H1 (cell line): ENCODE results near the gene SURF2. TPM values are rescaled to one million over a fixed set of nuclear protein-coding genes. Genes with fewer than 3 reads are reported as not detected.

Experiments used
- BRCA1 ChIP-seq: IDR thresholded peaks from 2 replicates; pipeline ENCODE4 v1.6.1; 2012; ENCODE audit warnings: low read depth, low read length, improper control_type of control experiment
- CEBPB ChIP-seq: IDR thresholded peaks from 2 replicates; pipeline ENCODE4 v1.6.1; 2012; ENCODE audit warnings: low read depth, low read length
- CREB1 ChIP-seq: IDR thresholded peaks from 2 replicates; pipeline ENCODE4 v1.6.1; 2012; ENCODE audit warnings: inconsistent platforms
- CTBP2 ChIP-seq: IDR thresholded peaks from 2 replicates; pipeline ENCODE4 v1.7.0; 2011; ENCODE audit warnings: borderline replicate concordance, mild to moderate bottlenecking, moderate library complexity, mixed read lengths, low read length; ENCODE audit not compliant: insufficient read depth, insufficient read length
- EGR1 ChIP-seq: IDR thresholded peaks from 2 replicates; pipeline ENCODE4 v1.6.1; 2011; ENCODE audit warnings: low read depth, low read length, borderline replicate concordance
- JUND ChIP-seq: IDR thresholded peaks from 2 replicates; pipeline ENCODE4 v1.6.1; 2011; ENCODE audit warnings: mild to moderate bottlenecking, improper control_type of control experiment, low read length
- KDM4A ChIP-seq: IDR thresholded peaks from one replicate; pipeline ENCODE4 v1.7.1; 2012; ENCODE audit warnings: low read depth, mild to moderate bottlenecking, moderate library complexity, low read length, inconsistent platforms; ENCODE audit not compliant: severe bottlenecking
- MAFK ChIP-seq: IDR thresholded peaks from 2 replicates; pipeline ENCODE4 v1.6.1; 2012; ENCODE audit warnings: low read depth, mild to moderate bottlenecking, improper control_type of control experiment, low read length
- PHF8 ChIP-seq: fragments of 200-600 bp; sonication (generic); conservative IDR thresholded peaks from 2 replicates; pipeline ENCODE4 v1.7.1; 2012; ENCODE audit warnings: low read depth, mild to moderate bottlenecking, inconsistent platforms, low read length, moderate library complexity
- POLR2AphosphoS5 ChIP-seq: IDR thresholded peaks from 2 replicates; pipeline ENCODE4 v1.6.1; 2011; ENCODE audit warnings: low read depth, low read length
- POU5F1 ChIP-seq: IDR thresholded peaks from 2 replicates; pipeline ENCODE4 v1.6.1; 2011; ENCODE audit warnings: low read depth, mild to moderate bottlenecking, low read length, moderate library complexity
- RBBP5 ChIP-seq: IDR thresholded peaks from 2 replicates; pipeline ENCODE4 v1.7.1; 2012; ENCODE audit warnings: low read depth, mild to moderate bottlenecking, inconsistent platforms, low read length, moderate library complexity, borderline replicate concordance
- SIN3A ChIP-seq, 2 experiments: IDR thresholded peaks in 1 of 2; conservative IDR thresholded peaks in 1 of 2; 2 replicates each; pipeline ENCODE4 v1.6.1; 2011 to 2012; ENCODE audit warnings: low read length in 2 of 2, improper control_type of control experiment in 1 of 2, low read depth in 1 of 2, mild to moderate bottlenecking in 1 of 2
- SIX5 ChIP-seq: IDR thresholded peaks from 2 replicates; pipeline ENCODE4 v1.6.1; 2011; ENCODE audit warnings: mild to moderate bottlenecking, low read depth, low read length
- SP1 ChIP-seq: IDR thresholded peaks from 2 replicates; pipeline ENCODE4 v1.6.1; 2011; ENCODE audit warnings: low read depth, low read length
- SP2 ChIP-seq: IDR thresholded peaks from 2 replicates; pipeline ENCODE4 v1.6.1; 2012; ENCODE audit warnings: mild to moderate bottlenecking, low read length, inconsistent platforms
- TCF12 ChIP-seq: IDR thresholded peaks from 2 replicates; pipeline ENCODE4 v1.6.1; 2011; ENCODE audit warnings: low read depth, mild to moderate bottlenecking, low read length
- polyA plus RNA-seq, 7 experiments: library from polyadenylated mRNA; depleted of rRNA in 3 of 7; stranded (reverse) in 5 of 7; unstranded in 2 of 7; fragments of >200 nt in 5 of 7; fragments of 200-250 nt in 2 of 7; gene quantifications; 1 replicate in 5 of 7; 2 replicates in 1 of 7; 4 replicates in 1 of 7; pipeline versions ENCODE4 v1.2.1 to v1.2.3, GENCODE V29; 2011 to 2013; ENCODE audit warnings: missing spikeins in 2 of 7, mixed read lengths in 2 of 7
- total RNA-seq: library from RNA; stranded (reverse); fragmentation: NEBNext Ultra II Directional; extraction: Animal tissue kit (Norgen Biotek cat#: 25700); gene quantifications from 2 replicates; pipeline ENCODE4 v1.2.1, GENCODE V29; 2021
- TF ChIP-seq, protein P1 (sequence below): IDR thresholded peaks from 2 replicates; pipeline ENCODE4 v1.6.1; 2011; ENCODE audit warnings: low read depth, mild to moderate bottlenecking, low read length; ENCODE audit not compliant: insufficient read depth
- TF ChIP-seq, protein P2 (sequence below): IDR thresholded peaks from 2 replicates; pipeline ENCODE4 v1.6.1; 2012; ENCODE audit warnings: inconsistent platforms
- TF ChIP-seq, protein P3 (sequence below): IDR thresholded peaks from 2 replicates; pipeline ENCODE4 v1.6.1; 2012; ENCODE audit warnings: inconsistent platforms
- TF ChIP-seq, protein P4 (sequence below), 3 experiments: IDR thresholded peaks; 1 replicate in 2 of 3; 2 replicates in 1 of 3; pipeline versions ENCODE4 v1.5.1 to v1.6.1; 2011; ENCODE audit warnings: low read length in 3 of 3, mild to moderate bottlenecking in 3 of 3, inconsistent platforms in 2 of 3, low read depth in 1 of 3, moderate library complexity in 1 of 3; ENCODE audit not compliant: insufficient read depth in 1 of 3; ENCODE audit errors: control extremely low read depth in 1 of 3

The SURF2 gene
- total and polyA plus RNA-seq, 2 of the 8 experiments (the other 6 are each of a cell fraction or from before 2014, with no cell fraction given), result 36.6 to 37.7 TPM

DNA sequence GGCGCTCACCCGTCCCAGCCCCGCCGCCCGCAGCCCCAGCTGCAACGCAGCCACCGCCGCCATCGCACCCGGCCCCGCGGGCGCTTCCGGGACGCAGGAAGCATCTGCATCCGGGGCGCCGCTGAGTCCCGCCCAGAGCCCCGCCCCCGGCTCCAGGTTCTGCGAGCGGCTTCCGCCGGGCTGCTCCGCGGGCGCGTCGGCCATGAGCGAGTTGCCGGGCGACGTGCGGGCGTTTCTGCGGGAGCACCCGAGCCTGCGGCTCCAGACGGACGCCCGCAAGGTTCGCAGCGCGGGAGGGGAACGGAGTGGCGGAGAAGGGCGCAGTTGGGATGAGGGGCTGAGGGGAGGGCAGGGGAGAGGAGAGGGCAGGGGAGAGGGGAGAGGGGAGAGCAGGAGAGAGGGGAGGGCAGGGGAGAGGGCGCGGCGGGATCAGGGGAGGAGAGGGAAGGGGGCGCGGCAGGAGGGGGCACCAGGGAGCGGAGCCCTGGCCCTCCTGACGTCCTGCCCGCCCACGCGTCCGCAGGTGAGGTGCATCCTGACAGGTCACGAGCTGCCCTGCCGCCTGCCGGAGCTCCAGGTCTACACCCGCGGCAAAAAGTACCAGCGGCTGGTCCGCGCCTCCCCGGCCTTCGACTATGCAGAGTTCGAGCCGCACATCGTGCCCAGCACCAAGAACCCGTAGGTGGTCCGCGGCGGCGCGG, at the start of gene SURF2, which contains the start of gene SURF1 (continued):
- TF ChIP-seq CTBP2 (no peak), SIN3A (conservative IDR thresholded peaks at IDR 0.05 in 1 of 2, IDR thresholded peaks at IDR 0.05 in 1 of 2; ENCODE audit: low read depth in 1 of 2, low read length in 2 of 2) (peak; percentile 51 to 92; a peak in 2 of 4 replicates), BRCA1 (no peak), RBBP5 (peak; percentile 78; the same call in 1 of the 2 replicates), CEBPB (no peak), KDM4A (peak; percentile 69), CREB1 (peak; percentile 83), MAFK (no peak), PHF8 (peak; percentile 87), SIX5 (no peak), POU5F1 (no peak), SP2 (no peak), EGR1 (peak; percentile 95), TCF12 (no peak), POLR2AphosphoS5 (no peak), SP1 (no peak), JUND (no peak)
- TF ChIP-seq, protein P1, sequence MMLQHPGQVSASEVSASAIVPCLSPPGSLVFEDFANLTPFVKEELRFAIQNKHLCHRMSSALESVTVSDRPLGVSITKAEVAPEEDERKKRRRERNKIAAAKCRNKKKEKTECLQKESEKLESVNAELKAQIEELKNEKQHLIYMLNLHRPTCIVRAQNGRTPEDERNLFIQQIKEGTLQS, result no peak
- TF ChIP-seq, protein P2, sequence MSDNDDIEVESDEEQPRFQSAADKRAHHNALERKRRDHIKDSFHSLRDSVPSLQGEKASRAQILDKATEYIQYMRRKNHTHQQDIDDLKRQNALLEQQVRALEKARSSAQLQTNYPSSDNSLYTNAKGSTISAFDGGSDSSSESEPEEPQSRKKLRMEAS, result peak; percentile 61
- TF ChIP-seq, protein P3, sequence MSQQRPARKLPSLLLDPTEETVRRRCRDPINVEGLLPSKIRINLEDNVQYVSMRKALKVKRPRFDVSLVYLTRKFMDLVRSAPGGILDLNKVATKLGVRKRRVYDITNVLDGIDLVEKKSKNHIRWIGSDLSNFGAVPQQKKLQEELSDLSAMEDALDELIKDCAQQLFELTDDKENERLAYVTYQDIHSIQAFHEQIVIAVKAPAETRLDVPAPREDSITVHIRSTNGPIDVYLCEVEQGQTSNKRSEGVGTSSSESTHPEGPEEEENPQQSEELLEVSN, result peak; percentile 45; the same call in 1 of the 2 replicates
- TF ChIP-seq, protein P4, sequence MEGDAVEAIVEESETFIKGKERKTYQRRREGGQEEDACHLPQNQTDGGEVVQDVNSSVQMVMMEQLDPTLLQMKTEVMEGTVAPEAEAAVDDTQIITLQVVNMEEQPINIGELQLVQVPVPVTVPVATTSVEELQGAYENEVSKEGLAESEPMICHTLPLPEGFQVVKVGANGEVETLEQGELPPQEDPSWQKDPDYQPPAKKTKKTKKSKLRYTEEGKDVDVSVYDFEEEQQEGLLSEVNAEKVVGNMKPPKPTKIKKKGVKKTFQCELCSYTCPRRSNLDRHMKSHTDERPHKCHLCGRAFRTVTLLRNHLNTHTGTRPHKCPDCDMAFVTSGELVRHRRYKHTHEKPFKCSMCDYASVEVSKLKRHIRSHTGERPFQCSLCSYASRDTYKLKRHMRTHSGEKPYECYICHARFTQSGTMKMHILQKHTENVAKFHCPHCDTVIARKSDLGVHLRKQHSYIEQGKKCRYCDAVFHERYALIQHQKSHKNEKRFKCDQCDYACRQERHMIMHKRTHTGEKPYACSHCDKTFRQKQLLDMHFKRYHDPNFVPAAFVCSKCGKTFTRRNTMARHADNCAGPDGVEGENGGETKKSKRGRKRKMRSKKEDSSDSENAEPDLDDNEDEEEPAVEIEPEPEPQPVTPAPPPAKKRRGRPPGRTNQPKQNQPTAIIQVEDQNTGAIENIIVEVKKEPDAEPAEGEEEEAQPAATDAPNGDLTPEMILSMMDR (IDR thresholded peaks at IDR 0.05; ENCODE audit: control extremely low read depth in 1 of 3, insufficient read depth in 1 of 3, low read depth in 1 of 3, low read length in 3 of 3), result peak in 1 of 3 experiments; percentile 12; a peak in 1 of 4 replicates
